Stimulated activated effector memory CD8-positive, alpha-beta T cell treated with anti-CD3 and anti-CD28 coated beads, Interleukin-12 subunit alpha, Interleukin-12 subunit beta, amount 100 ng/mL, for 72 hours (primary cell): Measurements from ENCODE around the gene ENPP7.
A peak's percentile ranks its signal among the peaks of the same experiment; 100 is the strongest.

Experiments used
- ATAC-seq: fragments of 150-1000 bp; cut with Tn5 transposase; 2 replicates; pipeline ENCODE4 v1.10.0; 2021
- DNase-seq, 2 donors: peaks; one replicate each; pipeline ENCODE4 v3.0.0; 2021 to 2022; ENCODE audit warnings: low spot score in 2 of 2
- H3K27ac Mint-ChIP-seq: one replicate; pipeline ENCODE4 v1.8.0; 2022; ENCODE audit warnings: mild to moderate bottlenecking, mixed read lengths
- H3K36me3 Mint-ChIP-seq: one replicate; pipeline ENCODE4 v1.8.0; 2022; ENCODE audit warnings: mild to moderate bottlenecking, mixed read lengths
- H3K4me1 Mint-ChIP-seq: one replicate; pipeline ENCODE4 v1.8.0; 2022; ENCODE audit warnings: mixed read lengths
- H3K4me3 Mint-ChIP-seq: one replicate; pipeline ENCODE4 v1.8.0; 2022; ENCODE audit warnings: mild to moderate bottlenecking, mixed read lengths
- H3K9me3 Mint-ChIP-seq: one replicate; pipeline ENCODE4 v1.8.0; 2022; ENCODE audit warnings: mixed read lengths

ENPP7 gene

DNA sequence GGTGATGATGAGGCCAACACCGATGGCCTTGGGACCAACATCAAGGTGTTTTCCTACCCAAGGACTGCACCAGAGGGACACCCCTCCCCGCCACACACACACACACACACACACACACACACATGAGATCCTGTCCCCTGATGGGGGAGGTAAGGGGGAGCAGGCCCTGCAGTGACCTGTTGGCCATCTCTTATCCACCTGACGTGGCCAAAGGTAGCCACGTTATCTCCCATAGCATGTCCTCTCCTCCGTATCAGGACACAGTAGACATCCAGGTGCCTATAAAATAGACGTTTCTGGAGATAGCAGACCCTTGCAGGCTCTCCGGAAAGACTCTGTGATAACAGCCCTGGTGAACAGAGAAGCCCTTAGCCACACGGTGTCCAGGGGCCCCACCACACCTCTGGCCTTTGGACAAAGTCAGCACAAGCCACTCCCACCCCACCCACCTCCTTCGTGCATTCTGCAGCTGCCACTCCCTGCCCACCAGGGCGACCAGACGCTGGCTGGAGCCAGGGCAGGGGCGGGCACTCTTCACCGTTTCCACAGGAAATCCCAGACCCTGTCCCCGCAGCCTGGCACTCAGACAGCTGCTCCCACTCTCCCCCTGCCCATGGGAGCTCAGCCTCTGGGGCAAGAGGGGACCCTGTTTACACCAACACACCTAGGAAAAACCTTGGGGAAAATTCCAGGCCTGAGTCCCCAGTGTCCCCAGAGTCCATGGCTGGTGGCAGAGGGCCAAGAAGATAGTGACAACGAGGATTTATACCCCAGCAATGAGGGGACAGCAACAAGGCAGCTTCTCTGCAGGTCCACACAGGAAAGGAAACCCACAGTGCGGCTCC, 15.4 kb upstream of the ENPP7 start:
- no peaks in the 10 kb centered on the region for H3K9me3 Mint-ChIP-seq
- DNase-seq: no peak
- no peaks in the 10 kb centered on the region for H3K36me3 Mint-ChIP-seq
- H3K27ac Mint-ChIP-seq: no peak overlapping the region
- H3K4me1 Mint-ChIP-seq: no peaks in the 10 kb centered on the region
- no peak for ATAC-seq
- no peak overlapping the region for H3K4me3 Mint-ChIP-seq

DNA sequence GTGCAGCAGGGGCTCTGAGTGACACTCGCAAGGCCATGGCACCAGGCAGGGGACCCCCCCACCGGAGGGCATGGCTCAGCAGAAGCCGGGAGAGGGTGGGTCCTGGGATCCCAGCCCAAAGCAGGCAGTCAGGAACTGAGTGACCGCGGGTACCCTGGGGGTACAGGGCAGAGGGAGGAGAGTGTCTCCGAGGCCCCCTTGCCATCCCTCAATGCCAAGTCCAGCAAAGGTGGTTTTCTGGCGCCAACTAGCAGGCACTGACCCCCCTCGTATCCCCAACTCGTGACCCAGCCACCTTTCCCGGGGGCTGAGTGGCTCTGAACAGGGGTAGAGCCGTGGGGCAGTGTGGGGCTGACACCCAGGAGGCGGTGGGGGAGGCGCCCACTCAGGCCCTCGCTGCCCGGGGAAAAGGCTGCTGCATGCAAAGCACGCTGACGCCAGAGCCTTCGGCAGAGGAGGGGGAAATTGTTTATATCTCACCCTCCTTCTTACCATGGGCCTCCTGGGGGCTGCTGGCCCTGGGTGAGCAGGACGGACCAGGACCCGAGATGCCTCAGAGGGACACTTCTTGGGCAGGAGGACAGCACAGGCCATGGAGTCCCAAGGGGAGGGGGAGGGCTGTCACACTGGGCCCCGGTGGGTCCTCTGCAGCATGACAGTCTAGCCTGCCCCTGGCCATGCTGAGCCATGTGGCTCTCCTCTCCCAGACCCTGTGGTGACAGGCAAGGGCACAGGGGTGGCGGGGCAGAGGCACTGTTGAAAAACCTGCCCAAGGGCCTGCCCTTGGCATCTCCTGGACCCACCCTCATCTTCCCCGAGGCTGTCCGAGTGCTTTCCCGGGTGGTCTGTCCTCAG, 14.6 kb upstream of the ENPP7 start:
- Mint-ChIP-seq H3K36me3 (no peaks in the 10 kb centered on the region), H3K27ac (no peak overlapping the region), H3K4me1 (no peaks in the 10 kb centered on the region), H3K4me3 (no peak overlapping the region), H3K9me3 (no peaks in the 10 kb centered on the region)
- DNase-seq (no peak), ATAC-seq (no peak)

DNA sequence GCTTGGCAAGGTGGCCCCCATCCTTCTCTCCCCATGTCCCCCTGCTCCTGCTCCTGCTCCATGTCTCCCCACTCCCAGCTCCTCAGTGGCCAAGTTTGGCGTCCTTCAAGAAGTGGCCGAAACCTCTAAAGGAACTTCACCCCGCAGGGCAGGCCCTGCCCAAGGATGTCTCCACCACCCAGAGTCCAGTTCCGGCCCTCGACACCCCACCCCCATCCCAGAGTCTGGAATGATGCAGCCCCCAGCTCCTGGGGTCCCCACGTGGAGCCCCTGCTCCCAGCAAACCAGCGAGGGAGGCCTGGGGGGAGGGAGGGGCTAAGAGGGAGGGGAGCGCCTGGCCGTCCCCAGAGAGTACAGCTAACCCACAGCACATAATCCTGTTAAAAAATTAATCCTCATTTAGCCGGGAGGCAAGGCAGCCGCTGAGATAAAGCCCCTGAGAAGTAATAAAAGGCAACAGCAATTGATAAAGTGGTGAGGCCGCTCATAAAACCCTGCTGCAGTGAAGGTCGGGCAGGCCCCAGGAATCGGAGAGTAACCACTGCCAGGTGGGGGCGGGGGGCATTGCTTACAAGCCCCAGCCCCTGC, 9.9 kb upstream of the ENPP7 start:
- H3K4me3 Mint-ChIP-seq: no peak overlapping the region
- no peaks in the 10 kb centered on the region for H3K9me3 Mint-ChIP-seq
- no peak overlapping the region for H3K27ac Mint-ChIP-seq
- H3K36me3 Mint-ChIP-seq: no peaks in the 10 kb centered on the region
- H3K4me1 Mint-ChIP-seq: no peaks in the 10 kb centered on the region
- ATAC-seq (no peak), DNase-seq (no peak)

DNA sequence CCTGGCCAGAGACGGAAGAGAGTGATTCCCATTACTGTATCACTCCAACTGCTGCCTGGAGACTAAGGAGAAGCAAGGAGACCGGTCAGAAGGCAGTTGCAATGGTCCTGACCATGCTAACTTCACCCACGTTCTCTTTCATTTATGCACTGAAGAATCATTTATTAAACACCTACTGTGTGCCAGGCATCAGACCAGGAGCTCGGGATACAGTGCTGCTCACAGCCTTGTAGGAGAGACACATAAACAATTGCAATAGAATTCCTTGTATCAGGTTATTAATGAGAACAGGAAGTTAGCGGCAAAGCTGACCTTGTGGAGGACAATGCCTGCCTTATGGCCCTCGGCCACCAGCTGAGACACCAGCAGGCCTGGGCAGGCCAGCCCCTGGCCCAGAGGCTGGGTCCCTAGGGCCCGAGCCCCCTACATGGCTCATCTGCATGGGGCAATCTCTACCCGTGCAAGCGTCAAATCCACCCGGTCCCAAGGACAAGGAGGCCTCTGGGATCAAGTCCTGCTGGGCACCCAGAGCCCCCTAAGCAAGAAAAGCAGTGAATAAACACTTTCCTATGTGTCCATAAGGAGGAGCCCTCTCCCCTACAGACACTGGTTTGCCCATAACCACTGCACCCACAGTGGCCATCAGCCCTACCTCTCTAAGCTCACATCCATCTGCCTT, 8.6 kb upstream of the ENPP7 start:
- Mint-ChIP-seq H3K9me3 (no peaks in the 10 kb centered on the region), H3K27ac (no peak overlapping the region), H3K4me1 (no peaks in the 10 kb centered on the region), H3K36me3 (no peaks in the 10 kb centered on the region), H3K4me3 (no peak overlapping the region)
- DNase-seq: no peak
- ATAC-seq: no peak

DNA sequence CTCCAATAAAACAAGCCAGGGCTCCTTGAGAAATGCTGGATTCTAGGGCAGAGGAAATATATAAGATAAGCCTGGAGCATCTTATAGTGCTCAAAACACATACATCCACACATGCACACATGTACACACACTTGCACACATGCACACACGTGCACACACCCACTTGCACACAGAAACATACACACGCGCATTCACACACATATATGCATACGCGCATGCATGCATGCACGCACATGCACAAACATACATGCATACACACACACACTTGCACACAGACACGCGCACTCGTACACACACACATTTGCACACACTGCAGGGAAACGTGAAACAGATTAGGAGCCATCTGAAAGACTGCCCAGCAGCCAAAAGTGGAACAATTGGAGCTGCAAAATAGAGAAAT, 8.0 kb upstream of the ENPP7 start:
- DNase-seq (no peak), ATAC-seq (no peak)
- Mint-ChIP-seq H3K27ac (no peak overlapping the region), H3K4me1 (peaks cover 3% of the 10 kb centered on the region), H3K36me3 (no peaks in the 10 kb centered on the region), H3K4me3 (no peak overlapping the region), H3K9me3 (no peaks in the 10 kb centered on the region)

DNA sequence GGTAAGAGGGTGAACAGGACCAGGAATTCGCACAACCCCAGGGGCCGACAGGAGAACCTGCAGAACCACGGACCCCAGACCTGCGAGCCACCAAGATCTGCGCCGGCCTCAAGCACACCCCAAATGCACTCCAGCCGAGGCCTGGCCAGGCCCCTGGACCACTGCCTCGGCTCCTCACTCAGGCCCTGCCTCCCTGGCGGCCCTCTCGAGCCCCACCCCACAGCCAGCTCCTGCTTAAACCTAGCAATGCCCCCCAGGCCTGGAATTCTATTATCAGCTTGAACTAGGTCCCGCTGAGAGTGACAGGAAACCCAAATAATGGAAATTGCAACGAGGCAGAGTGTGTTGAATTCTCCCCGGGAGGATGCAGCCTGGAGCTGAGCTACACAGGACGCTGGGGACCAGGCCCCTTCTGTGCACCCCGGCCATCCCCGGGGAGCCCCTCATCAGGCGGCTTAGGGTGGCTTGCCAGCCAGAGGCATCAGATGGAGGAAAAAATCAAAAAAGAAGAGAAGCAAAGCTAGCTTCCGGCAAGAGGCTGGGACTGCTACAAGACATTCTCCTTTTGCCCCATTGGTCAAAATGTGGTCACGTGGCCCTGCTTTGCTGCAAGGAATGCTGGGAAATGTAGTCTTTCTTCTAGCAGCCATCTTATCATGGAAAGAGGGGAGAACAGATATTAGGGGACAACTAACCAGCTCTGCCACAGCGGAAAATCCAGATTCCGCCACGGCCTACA, 2.4 kb upstream of the ENPP7 start:
- peak; percentile 63 to 88 for DNase-seq
- Mint-ChIP-seq H3K9me3 (no peaks in the 10 kb centered on the region), H3K4me1 (peaks cover 50% of the 10 kb centered on the region), H3K4me3 (peak overlapping the region; percentile 60), H3K36me3 (peaks cover 6% of the 10 kb centered on the region), H3K27ac (peak overlapping the region; percentile 74)
- ATAC-seq: peak; percentile 76

DNA sequence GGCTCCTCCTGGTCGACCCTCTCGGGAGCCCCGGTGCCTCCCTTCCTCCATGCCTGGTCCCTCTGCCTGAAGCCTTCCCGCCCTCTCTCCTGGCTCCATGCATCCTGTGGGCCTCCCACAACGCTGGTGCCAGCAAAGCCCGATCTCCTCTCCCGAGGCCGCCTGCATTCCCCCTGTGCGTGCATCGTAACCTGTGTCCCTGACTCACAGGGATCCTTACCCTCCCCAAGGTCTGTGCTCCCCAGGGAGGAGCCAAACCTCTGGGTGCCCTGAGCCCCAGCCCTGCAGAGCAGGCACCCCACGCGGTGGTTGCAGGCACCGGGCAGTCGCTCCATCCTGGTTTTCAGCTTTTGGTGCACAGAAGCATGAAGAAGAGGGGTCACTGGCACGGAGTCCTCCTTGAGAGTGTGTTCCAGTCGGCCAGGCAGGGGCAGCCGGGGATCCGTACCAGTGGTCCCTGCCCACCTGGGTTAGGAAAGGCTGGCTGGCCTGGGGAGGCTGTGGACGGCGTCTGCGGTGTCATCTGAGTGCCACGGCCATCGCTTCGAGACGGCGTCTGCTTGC, 1.8 kb upstream of the ENPP7 start:
- no peak for ATAC-seq
- H3K27ac Mint-ChIP-seq: no peak overlapping the region
- no peaks in the 10 kb centered on the region for H3K9me3 Mint-ChIP-seq
- H3K36me3 Mint-ChIP-seq: peaks cover 6% of the 10 kb centered on the region
- H3K4me1 Mint-ChIP-seq: peaks cover 54% of the 10 kb centered on the region
- DNase-seq: no peak
- peak overlapping the region; percentile 60 for H3K4me3 Mint-ChIP-seq

DNA sequence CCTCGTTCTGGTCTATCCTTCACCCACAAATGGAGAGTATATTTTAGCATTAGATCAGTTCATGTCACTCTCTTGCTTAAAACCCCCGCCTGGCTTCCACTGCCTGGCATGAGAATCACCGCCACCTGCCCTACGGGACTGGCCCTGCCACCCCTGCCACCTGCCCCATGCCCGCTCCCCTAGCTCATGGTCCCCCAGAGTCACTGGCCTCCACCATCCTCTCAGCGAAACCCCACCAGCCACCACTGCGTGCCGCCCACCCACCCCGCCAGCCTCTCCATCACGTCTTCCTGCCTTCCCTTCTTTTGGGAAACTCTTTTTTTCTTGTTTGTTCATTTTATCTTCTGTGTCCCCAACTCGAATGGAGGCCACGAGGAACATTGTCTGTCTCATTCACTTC, 982 bp upstream of the ENPP7 start:
- Mint-ChIP-seq H3K36me3 (peaks cover 6% of the 10 kb centered on the region), H3K4me3 (peak overlapping the region; percentile 2), H3K9me3 (no peaks in the 10 kb centered on the region), H3K27ac (peak overlapping the region; percentile 5), H3K4me1 (peaks cover 54% of the 10 kb centered on the region)
- ATAC-seq: no peak
- DNase-seq: no peak

DNA sequence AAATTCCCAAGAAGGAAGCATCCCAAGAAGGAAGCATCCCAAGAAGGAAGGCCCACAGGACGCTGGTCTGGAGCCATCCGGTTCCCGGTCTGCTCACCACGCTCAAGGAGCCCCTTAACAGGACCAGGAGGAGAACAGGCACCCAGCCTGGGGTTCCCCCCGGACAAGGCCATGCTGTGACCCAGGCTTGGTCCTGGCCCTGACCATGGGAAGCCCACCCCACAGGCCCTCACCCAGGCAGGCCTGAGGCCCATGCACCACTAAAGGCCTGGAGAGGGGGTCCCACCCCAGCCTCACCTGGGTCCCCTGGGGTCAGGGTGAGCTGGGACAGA, 340 bp upstream of the ENPP7 start:
- no peak for ATAC-seq
- Mint-ChIP-seq H3K4me3 (peak overlapping the region; percentile 2), H3K4me1 (peaks cover 54% of the 10 kb centered on the region), H3K36me3 (peaks cover 6% of the 10 kb centered on the region), H3K9me3 (no peaks in the 10 kb centered on the region), H3K27ac (peak overlapping the region; percentile 5)
- no peak for DNase-seq

DNA sequence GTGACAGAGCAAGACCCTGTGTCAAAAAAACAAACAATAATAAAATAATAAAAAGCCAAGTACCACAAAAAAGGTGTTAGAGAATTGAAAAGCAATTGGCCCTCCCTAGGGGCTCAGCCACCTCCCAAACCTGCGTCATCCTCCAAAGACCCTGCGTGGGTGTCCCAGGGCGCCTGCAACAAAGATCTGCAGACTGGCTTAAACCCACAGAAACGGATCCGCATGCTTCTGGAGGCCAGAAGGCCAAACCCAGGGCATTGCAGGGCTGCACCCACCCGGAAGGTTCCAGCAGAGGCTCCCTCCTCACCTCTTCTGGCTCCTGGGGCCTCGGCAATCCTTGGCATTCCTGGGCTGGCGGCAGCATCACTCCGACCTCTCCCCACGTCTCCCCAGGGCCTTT, 1.5 kb downstream of the ENPP7 start:
- Mint-ChIP-seq H3K9me3 (no peaks in the 10 kb centered on the region), H3K27ac (peak overlapping the region; percentile 97), H3K36me3 (peaks cover 6% of the 10 kb centered on the region), H3K4me3 (peak overlapping the region; percentile 96), H3K4me1 (peaks cover 54% of the 10 kb centered on the region)
- ATAC-seq (no peak), DNase-seq (no peak)

DNA sequence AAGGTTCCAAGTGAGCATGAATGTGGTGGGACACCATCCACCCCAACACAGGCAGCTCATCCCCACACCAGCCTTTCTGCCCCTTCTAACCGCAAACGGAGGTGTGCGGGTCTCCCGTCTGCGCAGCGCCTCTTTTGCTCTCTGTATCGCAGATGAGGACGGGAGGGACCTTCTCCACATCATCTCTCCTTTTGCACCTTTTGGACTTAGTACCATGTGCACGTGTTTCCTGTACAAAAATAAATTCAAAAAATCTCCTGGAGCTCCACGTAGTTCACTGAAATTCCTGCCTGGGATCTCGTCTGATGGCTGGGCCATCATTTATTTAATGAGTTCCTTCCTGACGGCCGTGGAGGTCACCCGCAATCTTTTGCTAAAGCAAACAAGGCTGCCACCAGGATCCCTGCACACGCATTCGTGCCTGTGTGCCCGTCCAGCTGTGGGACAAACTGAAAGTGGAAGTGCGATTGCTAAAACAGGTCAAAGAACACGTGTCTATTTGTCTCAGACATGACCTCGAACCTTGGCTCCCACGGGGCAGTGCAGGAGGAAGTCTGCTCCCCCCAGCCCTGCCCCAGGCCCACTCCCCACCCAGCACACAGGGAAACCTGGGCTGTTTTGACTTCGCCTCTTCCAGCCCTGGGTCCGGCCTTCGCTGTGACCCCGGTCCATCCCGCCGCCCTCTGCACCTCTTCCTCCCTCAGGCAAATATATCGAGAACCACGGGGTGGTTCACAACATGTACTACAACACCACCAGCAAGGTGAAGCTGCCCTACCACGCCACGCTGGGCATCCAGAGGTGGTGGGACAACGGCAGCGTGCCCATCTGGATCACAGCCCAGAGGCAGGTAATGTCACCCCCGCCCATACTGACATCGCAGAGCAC, 2.3 kb downstream of the ENPP7 start:
- Mint-ChIP-seq H3K4me1 (peaks cover 48% of the 10 kb centered on the region), H3K9me3 (no peaks in the 10 kb centered on the region), H3K4me3 (peak overlapping the region; percentile 96), H3K36me3 (peaks cover 6% of the 10 kb centered on the region), H3K27ac (peak overlapping the region; percentile 97)
- ATAC-seq (peak; percentile 75), DNase-seq (no peak)

DNA sequence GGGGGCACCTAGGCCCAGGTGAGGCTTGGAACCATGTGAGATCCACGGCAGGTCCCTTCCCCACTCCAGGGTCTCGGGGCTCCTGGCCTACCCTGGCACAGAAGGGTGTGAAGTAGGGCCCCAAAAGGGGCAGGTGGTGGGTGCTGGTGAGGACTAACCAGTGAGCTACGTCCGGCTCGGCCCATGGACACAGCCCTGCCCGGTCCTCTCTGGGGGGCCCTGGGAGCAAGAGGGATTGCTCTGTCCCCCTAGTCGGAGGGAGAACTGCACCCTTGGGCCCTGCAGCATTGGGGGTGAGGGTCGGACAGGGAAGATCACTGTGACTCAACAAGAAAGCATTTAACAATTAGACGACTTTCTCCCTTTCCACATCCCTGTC, 2.9 kb downstream of the ENPP7 start:
- H3K9me3 Mint-ChIP-seq: no peaks in the 10 kb centered on the region
- H3K4me1 Mint-ChIP-seq: peaks cover 45% of the 10 kb centered on the region
- H3K36me3 Mint-ChIP-seq: peaks cover 6% of the 10 kb centered on the region
- peak overlapping the region; percentile 97 for H3K27ac Mint-ChIP-seq
- H3K4me3 Mint-ChIP-seq: peak overlapping the region; percentile 96
- no peak for ATAC-seq
- no peak for DNase-seq

DNA sequence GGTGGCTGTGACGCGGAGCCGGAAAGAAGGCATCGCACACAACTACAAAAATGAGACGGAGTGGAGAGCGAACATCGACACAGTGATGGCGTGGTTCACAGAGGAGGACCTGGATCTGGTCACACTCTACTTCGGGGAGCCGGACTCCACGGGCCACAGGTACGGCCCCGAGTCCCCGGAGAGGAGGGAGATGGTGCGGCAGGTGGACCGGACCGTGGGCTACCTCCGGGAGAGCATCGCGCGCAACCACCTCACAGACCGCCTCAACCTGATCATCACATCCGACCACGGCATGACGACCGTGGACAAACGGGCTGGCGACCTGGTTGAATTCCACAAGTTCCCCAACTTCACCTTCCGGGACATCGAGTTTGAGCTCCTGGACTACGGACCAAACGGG, 4.4 kb downstream of the ENPP7 start:
- DNase-seq (no peak), ATAC-seq (no peak)
- Mint-ChIP-seq H3K9me3 (no peaks in the 10 kb centered on the region), H3K4me1 (peaks cover 40% of the 10 kb centered on the region), H3K36me3 (peaks cover 6% of the 10 kb centered on the region), H3K27ac (no peak overlapping the region), H3K4me3 (no peak overlapping the region)
